GM23338 (cell line): ENCODE results near the gene GLRX2. TPM values are rescaled to one million over a fixed set of nuclear protein-coding genes. Genes with fewer than 3 reads are reported as not detected.

Experiments
- ATAC-seq: fragments of 200-7000 bp; cut with Tn5 transposase; 3 replicates; pipeline ENCODE4 v1.9.1; 2020
- DNase-seq: peaks from one replicate; pipeline ENCODE4 v3.0.0-alpha.2; 2015; ENCODE audit warnings: low spot score
- H2AFZ ChIP-seq: fragments of 200-600 bp; sonication (generic); 2 replicates; pipeline ENCODE4 v1.8.0; 2016; ENCODE audit warnings: antibody characterized with exemption, mild to moderate bottlenecking, moderate library complexity
- H3F3A ChIP-seq: fragments of 200-600 bp; sonication (generic); replicated peaks from 2 replicates; pipeline ENCODE4 v1.8.0; 2017; ENCODE audit warnings: antibody characterized with exemption, mixed run types, low read depth
- H3K27ac ChIP-seq: fragments of 200-600 bp; sonication (generic); 2 replicates; pipeline ENCODE4 v1.6.1; 2016; ENCODE audit warnings: low read depth
- H3K27me3 ChIP-seq: fragments of 200-600 bp; sonication (generic); 2 replicates; pipeline ENCODE4 v1.8.0; 2016; ENCODE audit warnings: mild to moderate bottlenecking, mixed run types, moderate library complexity; ENCODE audit not compliant: insufficient read depth
- H3K36me3 ChIP-seq: fragments of 200-600 bp; sonication (generic); 2 replicates; pipeline ENCODE4 v1.8.0; 2016; ENCODE audit warnings: mild to moderate bottlenecking; ENCODE audit not compliant: insufficient read depth
- H3K4me1 ChIP-seq: fragments of 200-600 bp; sonication (generic); 2 replicates; pipeline ENCODE4 v1.8.0; 2016; ENCODE audit warnings: mild to moderate bottlenecking, moderate library complexity; ENCODE audit not compliant: insufficient read depth
- H3K4me2 ChIP-seq: fragments of 200-600 bp; sonication (generic); 2 replicates; pipeline ENCODE4 v1.7.1; 2017; ENCODE audit warnings: mixed run types
- H3K4me3 ChIP-seq: fragments of 200-600 bp; sonication (generic); 2 replicates; pipeline ENCODE4 v1.6.1; 2016; ENCODE audit warnings: mixed run types
- H3K79me2 ChIP-seq: fragments of 200-600 bp; sonication (generic); replicated peaks from 2 replicates; pipeline ENCODE4 v1.8.0; 2017; ENCODE audit warnings: mild to moderate bottlenecking; ENCODE audit not compliant: insufficient read depth
- H3K9me2 ChIP-seq: fragments of 200-600 bp; sonication (generic); 2 replicates; pipeline ENCODE4 v1.8.0; 2017; ENCODE audit not compliant: insufficient read depth
- H4K20me1 ChIP-seq: fragments of 200-600 bp; sonication (generic); replicated peaks from 2 replicates; pipeline ENCODE4 v1.8.0; 2017; ENCODE audit warnings: mild to moderate bottlenecking; ENCODE audit not compliant: insufficient read depth
- H3K27ac Mint-ChIP-seq: 2 replicates; pipeline ENCODE4 v1.8.0; 2020; ENCODE audit warnings: inconsistent platforms, mild to moderate bottlenecking, moderate library complexity, mixed read lengths
- H3K27me3 Mint-ChIP-seq: 3 replicates; pipeline ENCODE4 v1.8.0; 2022; ENCODE audit warnings: low read depth, mild to moderate bottlenecking, moderate library complexity, mixed read lengths, inconsistent platforms; ENCODE audit not compliant: insufficient read depth, poor library complexity
- H3K36me3 Mint-ChIP-seq: 3 replicates; pipeline ENCODE4 v1.8.0; 2021; ENCODE audit warnings: low read depth, mild to moderate bottlenecking, inconsistent platforms, moderate library complexity, mixed read lengths
- H3K4me1 Mint-ChIP-seq: 3 replicates; pipeline ENCODE4 v1.8.0; 2020; ENCODE audit warnings: mild to moderate bottlenecking, inconsistent platforms, mixed read lengths
- H3K4me3 Mint-ChIP-seq: 3 replicates; pipeline ENCODE4 v1.8.0; 2021; ENCODE audit warnings: moderate library complexity, mild to moderate bottlenecking, inconsistent platforms, mixed read lengths
- H3K9me3 Mint-ChIP-seq: 3 replicates; pipeline ENCODE4 v1.8.0; 2020; ENCODE audit warnings: moderate library complexity, mild to moderate bottlenecking, inconsistent platforms, mixed read lengths
- CREB1 ChIP-seq: fragments of 250-450 bp; sonication (Bioruptor Pico); IDR thresholded peaks from 2 replicates; pipeline ENCODE4 v1.5.0; 2020; ENCODE audit warnings: low read depth, mild to moderate bottlenecking, moderate library complexity
- EZH2 ChIP-seq: fragments of 200-600 bp; sonication (generic); IDR thresholded peaks from one replicate; pipeline ENCODE4 v1.8.0; 2017; ENCODE audit warnings: antibody characterized with exemption, mild to moderate bottlenecking, low read depth; ENCODE audit not compliant: unreplicated experiment
- EZH2phosphoT487 ChIP-seq: fragments of 200-600 bp; sonication (generic); IDR thresholded peaks from one replicate; pipeline ENCODE4 v1.8.1; 2018; ENCODE audit warnings: antibody characterized with exemption; ENCODE audit not compliant: unreplicated experiment
- JUNB ChIP-seq: IDR thresholded peaks from one replicate; pipeline ENCODE4 v1.6.1; 2016; ENCODE audit warnings: antibody characterized with exemption; ENCODE audit not compliant: unreplicated experiment
- NANOG ChIP-seq: IDR thresholded peaks from 2 replicates; pipeline ENCODE4 v1.6.1; 2016; ENCODE audit warnings: antibody characterized with exemption, borderline replicate concordance
- POLR2AphosphoS5 ChIP-seq: IDR thresholded peaks from 2 replicates; pipeline ENCODE4 v1.6.1; 2016; ENCODE audit warnings: antibody characterized with exemption, low read depth
- STAT1 ChIP-seq: IDR thresholded peaks from one replicate; pipeline ENCODE4 v1.6.1; 2016; ENCODE audit warnings: antibody characterized with exemption; ENCODE audit not compliant: unreplicated experiment
- ZNF114 ChIP-seq: fragments of 250-450 bp; sonication (Bioruptor Pico); IDR thresholded peaks from 2 replicates; pipeline ENCODE4 v1.5.0; 2020; ENCODE audit warnings: mild to moderate bottlenecking, moderate library complexity
- ZNF331 ChIP-seq: fragments of 250-450 bp; sonication (Bioruptor Pico); IDR thresholded peaks from 2 replicates; pipeline ENCODE4 v1.5.0; 2020; ENCODE audit warnings: low read depth, mild to moderate bottlenecking, moderate library complexity
- polyA plus RNA-seq: library from polyadenylated mRNA; unstranded; fragments of >200 nt; fragmentation: Nextera tagmentation; extraction: Ambion mirVana; gene quantifications from 2 replicates; pipeline ENCODE4 v1.2.1, GENCODE V29; 2016
- total RNA-seq: library from RNA; depleted of rRNA; stranded (reverse); fragments of >200 nt; shearing (Covaris generic); gene quantifications from 2 replicates; pipeline ENCODE4 v1.2.3, GENCODE V29; 2014
- TF ChIP-seq, protein P1 (sequence below): IDR thresholded peaks from 2 replicates; pipeline ENCODE4 v1.6.1; 2016; ENCODE audit warnings: antibody characterized with exemption
- TF ChIP-seq, protein P2 (sequence below), 2 experiments: fragments of 200-600 bp in 1 of 2; sonication (generic) in 1 of 2; conservative IDR thresholded peaks; 2 replicates each; pipeline versions ENCODE4 v1.5.1 to v1.6.1; 2016 to 2017; ENCODE audit warnings: antibody characterized with exemption in 2 of 2, low read depth in 2 of 2, mild to moderate bottlenecking in 2 of 2, moderate library complexity in 1 of 2
- TF ChIP-seq, protein P3 (sequence below): IDR thresholded peaks from one replicate; pipeline ENCODE4 v1.6.1; 2018; ENCODE audit warnings: antibody characterized with exemption; ENCODE audit not compliant: unreplicated experiment
- TF ChIP-seq, protein P4 (sequence below): fragments of 250-450 bp; sonication (Bioruptor Pico); IDR thresholded peaks from 2 replicates; pipeline ENCODE4 v1.5.0; 2020; ENCODE audit warnings: mild to moderate bottlenecking, moderate library complexity

GLRX2 gene
- total and polyA plus RNA-seq, 2 experiments from 2014 or later = 7.7 to 28.3 TPM

DNA sequence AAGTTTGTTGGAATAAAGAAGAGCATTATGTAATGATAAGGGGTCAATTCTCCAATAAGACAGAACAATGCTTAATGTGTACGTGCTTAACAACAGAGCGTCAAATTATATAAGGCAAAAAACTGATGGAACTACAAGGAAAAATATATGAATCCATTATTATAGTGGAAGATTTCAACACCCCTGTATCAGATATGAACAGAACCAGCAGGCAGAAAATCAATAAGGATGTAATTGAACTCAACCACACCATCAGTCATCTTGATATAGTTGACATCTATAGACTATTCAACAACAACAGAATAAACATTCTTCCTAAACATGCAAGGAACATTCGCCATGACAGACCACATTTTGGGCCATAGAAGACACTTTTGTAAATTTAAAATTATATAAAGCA lies 13.0 kb upstream of the GLRX2 start:
- Histone ChIP-seq H3K4me3 (no peak overlapping the region), H3K36me3 (no peaks in the 10 kb centered on the region), H3K4me2 (no peak overlapping the region), H3K79me2 (peaks cover 9% of the 10 kb centered on the region), H3K27ac (no peak overlapping the region), H3K27me3 (peaks cover 6% of the 10 kb centered on the region; the same call in 1 of the 2 replicates), H3K4me1 (peaks cover 18% of the 10 kb centered on the region), H4K20me1 (no peaks in the 10 kb centered on the region), H3F3A (no peaks in the 10 kb centered on the region), H2AFZ (no peak overlapping the region), H3K9me2 (no peaks in the 10 kb centered on the region)
- Mint-ChIP-seq H3K27ac (no peak overlapping the region), H3K27me3 (peaks cover 8% of the 10 kb centered on the region), H3K36me3 (no peaks in the 10 kb centered on the region), H3K4me1 (peaks cover 25% of the 10 kb centered on the region), H3K4me3 (no peak overlapping the region), H3K9me3 (no peaks in the 10 kb centered on the region)
- DNase-seq = no peak
- ATAC-seq = no peak
- TF ChIP-seq, protein P1, sequence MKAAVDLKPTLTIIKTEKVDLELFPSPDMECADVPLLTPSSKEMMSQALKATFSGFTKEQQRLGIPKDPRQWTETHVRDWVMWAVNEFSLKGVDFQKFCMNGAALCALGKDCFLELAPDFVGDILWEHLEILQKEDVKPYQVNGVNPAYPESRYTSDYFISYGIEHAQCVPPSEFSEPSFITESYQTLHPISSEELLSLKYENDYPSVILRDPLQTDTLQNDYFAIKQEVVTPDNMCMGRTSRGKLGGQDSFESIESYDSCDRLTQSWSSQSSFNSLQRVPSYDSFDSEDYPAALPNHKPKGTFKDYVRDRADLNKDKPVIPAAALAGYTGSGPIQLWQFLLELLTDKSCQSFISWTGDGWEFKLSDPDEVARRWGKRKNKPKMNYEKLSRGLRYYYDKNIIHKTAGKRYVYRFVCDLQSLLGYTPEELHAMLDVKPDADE = no peak
- TF ChIP-seq, protein P2, sequence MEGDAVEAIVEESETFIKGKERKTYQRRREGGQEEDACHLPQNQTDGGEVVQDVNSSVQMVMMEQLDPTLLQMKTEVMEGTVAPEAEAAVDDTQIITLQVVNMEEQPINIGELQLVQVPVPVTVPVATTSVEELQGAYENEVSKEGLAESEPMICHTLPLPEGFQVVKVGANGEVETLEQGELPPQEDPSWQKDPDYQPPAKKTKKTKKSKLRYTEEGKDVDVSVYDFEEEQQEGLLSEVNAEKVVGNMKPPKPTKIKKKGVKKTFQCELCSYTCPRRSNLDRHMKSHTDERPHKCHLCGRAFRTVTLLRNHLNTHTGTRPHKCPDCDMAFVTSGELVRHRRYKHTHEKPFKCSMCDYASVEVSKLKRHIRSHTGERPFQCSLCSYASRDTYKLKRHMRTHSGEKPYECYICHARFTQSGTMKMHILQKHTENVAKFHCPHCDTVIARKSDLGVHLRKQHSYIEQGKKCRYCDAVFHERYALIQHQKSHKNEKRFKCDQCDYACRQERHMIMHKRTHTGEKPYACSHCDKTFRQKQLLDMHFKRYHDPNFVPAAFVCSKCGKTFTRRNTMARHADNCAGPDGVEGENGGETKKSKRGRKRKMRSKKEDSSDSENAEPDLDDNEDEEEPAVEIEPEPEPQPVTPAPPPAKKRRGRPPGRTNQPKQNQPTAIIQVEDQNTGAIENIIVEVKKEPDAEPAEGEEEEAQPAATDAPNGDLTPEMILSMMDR (conservative IDR thresholded peaks at IDR 0.05; ENCODE audit: low read depth in 2 of 2) = no peak
- TF ChIP-seq POLR2AphosphoS5 (no peak), CREB1 (CRISPR knock-in tag) (no peak), EZH2 (no peak), JUNB (no peak), ZNF114 (CRISPR knock-in tag) (no peak), STAT1 (no peak), ZNF331 (no peak), EZH2phosphoT487 (no peak), NANOG (no peak)
- TF ChIP-seq, protein P3, sequence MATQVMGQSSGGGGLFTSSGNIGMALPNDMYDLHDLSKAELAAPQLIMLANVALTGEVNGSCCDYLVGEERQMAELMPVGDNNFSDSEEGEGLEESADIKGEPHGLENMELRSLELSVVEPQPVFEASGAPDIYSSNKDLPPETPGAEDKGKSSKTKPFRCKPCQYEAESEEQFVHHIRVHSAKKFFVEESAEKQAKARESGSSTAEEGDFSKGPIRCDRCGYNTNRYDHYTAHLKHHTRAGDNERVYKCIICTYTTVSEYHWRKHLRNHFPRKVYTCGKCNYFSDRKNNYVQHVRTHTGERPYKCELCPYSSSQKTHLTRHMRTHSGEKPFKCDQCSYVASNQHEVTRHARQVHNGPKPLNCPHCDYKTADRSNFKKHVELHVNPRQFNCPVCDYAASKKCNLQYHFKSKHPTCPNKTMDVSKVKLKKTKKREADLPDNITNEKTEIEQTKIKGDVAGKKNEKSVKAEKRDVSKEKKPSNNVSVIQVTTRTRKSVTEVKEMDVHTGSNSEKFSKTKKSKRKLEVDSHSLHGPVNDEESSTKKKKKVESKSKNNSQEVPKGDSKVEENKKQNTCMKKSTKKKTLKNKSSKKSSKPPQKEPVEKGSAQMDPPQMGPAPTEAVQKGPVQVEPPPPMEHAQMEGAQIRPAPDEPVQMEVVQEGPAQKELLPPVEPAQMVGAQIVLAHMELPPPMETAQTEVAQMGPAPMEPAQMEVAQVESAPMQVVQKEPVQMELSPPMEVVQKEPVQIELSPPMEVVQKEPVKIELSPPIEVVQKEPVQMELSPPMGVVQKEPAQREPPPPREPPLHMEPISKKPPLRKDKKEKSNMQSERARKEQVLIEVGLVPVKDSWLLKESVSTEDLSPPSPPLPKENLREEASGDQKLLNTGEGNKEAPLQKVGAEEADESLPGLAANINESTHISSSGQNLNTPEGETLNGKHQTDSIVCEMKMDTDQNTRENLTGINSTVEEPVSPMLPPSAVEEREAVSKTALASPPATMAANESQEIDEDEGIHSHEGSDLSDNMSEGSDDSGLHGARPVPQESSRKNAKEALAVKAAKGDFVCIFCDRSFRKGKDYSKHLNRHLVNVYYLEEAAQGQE = no peak
- TF ChIP-seq, protein P4, sequence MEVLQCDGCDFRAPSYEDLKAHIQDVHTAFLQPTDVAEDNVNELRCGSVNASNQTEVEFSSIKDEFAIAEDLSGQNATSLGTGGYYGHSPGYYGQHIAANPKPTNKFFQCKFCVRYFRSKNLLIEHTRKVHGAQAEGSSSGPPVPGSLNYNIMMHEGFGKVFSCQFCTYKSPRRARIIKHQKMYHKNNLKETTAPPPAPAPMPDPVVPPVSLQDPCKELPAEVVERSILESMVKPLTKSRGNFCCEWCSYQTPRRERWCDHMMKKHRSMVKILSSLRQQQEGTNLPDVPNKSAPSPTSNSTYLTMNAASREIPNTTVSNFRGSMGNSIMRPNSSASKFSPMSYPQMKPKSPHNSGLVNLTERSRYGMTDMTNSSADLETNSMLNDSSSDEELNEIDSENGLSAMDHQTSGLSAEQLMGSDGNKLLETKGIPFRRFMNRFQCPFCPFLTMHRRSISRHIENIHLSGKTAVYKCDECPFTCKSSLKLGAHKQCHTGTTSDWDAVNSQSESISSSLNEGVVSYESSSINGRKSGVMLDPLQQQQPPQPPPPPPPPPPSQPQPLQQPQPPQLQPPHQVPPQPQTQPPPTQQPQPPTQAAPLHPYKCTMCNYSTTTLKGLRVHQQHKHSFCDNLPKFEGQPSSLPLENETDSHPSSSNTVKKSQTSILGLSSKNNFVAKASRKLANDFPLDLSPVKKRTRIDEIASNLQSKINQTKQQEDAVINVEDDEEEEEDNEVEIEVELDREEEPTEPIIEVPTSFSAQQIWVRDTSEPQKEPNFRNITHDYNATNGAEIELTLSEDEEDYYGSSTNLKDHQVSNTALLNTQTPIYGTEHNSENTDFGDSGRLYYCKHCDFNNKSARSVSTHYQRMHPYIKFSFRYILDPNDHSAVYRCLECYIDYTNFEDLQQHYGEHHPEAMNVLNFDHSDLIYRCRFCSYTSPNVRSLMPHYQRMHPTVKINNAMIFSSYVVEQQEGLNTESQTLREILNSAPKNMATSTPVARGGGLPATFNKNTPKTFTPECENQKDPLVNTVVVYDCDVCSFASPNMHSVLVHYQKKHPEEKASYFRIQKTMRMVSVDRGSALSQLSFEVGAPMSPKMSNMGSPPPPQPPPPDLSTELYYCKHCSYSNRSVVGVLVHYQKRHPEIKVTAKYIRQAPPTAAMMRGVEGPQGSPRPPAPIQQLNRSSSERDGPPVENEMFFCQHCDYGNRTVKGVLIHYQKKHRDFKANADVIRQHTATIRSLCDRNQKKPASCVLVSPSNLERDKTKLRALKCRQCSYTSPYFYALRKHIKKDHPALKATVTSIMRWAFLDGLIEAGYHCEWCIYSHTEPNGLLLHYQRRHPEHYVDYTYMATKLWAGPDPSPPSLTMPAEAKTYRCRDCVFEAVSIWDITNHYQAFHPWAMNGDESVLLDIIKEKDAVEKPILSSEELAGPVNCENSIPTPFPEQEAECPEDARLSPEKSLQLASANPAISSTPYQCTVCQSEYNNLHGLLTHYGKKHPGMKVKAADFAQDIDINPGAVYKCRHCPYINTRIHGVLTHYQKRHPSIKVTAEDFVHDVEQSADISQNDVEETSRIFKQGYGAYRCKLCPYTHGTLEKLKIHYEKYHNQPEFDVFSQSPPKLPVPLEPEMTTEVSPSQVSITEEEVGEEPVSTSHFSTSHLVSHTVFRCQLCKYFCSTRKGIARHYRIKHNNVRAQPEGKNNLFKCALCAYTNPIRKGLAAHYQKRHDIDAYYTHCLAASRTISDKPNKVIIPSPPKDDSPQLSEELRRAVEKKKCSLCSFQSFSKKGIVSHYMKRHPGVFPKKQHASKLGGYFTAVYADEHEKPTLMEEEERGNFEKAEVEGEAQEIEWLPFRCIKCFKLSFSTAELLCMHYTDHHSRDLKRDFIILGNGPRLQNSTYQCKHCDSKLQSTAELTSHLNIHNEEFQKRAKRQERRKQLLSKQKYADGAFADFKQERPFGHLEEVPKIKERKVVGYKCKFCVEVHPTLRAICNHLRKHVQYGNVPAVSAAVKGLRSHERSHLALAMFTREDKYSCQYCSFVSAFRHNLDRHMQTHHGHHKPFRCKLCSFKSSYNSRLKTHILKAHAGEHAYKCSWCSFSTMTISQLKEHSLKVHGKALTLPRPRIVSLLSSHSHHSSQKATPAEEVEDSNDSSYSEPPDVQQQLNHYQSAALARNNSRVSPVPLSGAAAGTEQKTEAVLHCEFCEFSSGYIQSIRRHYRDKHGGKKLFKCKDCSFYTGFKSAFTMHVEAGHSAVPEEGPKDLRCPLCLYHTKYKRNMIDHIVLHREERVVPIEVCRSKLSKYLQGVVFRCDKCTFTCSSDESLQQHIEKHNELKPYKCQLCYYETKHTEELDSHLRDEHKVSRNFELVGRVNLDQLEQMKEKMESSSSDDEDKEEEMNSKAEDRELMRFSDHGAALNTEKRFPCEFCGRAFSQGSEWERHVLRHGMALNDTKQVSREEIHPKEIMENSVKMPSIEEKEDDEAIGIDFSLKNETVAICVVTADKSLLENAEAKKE (CRISPR knock-in tag) = no peak
